Fibroblast of the aortic adventitia (primary cell): ENCODE measurements around the gene XRN1. TPM values are rescaled to one million over a fixed set of nuclear protein-coding genes. Genes with fewer than 3 reads are reported as not detected.
"Not testable (repeated sequence)": the region's sequence is repeated elsewhere in the genome, so short reads cannot be mapped to it uniquely, and the experiment has no call there.

Experiments used
- DNase-seq: peaks from one replicate; pipeline ENCODE4 v3.0.0-alpha.2; 2010; ENCODE audit warnings: low read depth
- H3K4me3 ChIP-seq: 2 replicates; pipeline ENCODE4 v1.5.1; 2011; ENCODE audit warnings: low read depth, mild to moderate bottlenecking, control low read depth, low read length, moderate library complexity
- CTCF ChIP-seq: IDR thresholded peaks from 2 replicates; pipeline ENCODE4 v1.5.1; 2011; ENCODE audit warnings: mild to moderate bottlenecking, low read length, control low read depth, inconsistent platforms; ENCODE audit not compliant: insufficient read depth
- total RNA-seq: library from RNA; depleted of rRNA; stranded (reverse); fragments of >200 nt; gene quantifications from 2 replicates; pipeline ENCODE4 v1.2.3, GENCODE V29; 2012; ENCODE audit warnings: low replicate concordance

XRN1 gene
- total RNA-seq, 1 donor = 46.9 TPM

DNA sequence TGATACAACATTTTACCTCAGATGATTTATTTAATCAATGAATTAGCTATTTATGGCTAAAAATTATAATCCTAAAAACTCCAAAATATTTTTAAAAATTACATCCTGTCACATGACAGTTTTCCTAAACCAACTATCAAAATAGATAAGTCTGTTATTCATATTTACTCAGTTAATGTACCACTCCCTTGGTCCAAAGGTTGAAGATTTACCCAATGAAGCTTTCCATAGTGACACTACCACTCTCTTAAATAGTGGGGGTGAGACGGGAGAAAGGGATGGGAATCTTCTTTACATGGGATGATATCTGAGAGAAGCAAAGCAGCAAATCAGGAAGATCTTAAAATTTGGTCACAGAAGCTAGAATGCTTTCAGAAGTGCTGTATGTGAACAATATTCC lies 30.5 kb downstream of the XRN1 start:
- DNase-seq = no peak
- H3K4me3 ChIP-seq = no peak overlapping the region
- no peak for TF ChIP-seq CTCF

GRCh38 chr3:142400537-142400936 lies 47.3 kb downstream of the XRN1 start:
- not testable (repeated sequence) for H3K4me3 ChIP-seq, DNase-seq

DNA sequence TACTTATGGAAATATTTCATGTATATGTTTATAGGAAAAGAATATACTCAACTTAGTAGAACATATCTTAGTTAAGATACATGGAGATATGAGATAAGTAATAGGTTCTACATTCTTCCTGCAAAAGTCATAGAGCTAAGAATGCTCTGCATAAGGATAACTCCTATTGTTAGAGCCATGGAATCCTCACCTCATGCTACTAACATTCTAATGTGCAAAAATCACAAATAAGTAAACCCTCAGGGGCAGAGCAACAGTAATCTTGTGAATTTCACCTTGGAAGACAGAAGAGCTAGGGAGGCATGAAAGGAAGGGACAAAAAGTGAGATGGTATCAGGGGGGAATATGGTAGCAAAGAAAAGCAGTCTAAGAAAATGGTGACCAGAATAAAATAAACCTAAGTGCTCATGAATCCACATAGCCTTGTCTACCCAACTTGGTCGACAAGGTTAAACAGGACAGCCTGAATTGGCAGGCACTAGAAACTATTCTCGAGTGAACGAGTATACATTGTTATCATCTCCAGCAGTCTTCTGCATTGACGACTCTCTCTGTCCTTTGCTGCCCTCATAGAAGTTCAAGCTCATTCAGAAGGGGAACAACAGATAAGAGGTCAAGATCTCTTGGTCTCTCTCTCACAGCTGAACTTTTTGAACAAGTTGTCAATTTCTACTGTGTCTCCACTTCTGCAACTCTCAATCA lies 52.8 kb downstream of the XRN1 start:
- TF ChIP-seq CTCF = no peak
- peak; percentile 30 for DNase-seq
- no peak overlapping the region for H3K4me3 ChIP-seq

GRCh38 chr3:142385078-142385477 lies 62.8 kb downstream of the XRN1 start:
- no peak for TF ChIP-seq CTCF
- H3K4me3 ChIP-seq = no peak overlapping the region
- no peak for DNase-seq

GRCh38 chr3:142374687-142375086 lies 73.2 kb downstream of the XRN1 start:
- DNase-seq = no peak
- no peak for TF ChIP-seq CTCF
- H3K4me3 ChIP-seq = no peak overlapping the region

DNA sequence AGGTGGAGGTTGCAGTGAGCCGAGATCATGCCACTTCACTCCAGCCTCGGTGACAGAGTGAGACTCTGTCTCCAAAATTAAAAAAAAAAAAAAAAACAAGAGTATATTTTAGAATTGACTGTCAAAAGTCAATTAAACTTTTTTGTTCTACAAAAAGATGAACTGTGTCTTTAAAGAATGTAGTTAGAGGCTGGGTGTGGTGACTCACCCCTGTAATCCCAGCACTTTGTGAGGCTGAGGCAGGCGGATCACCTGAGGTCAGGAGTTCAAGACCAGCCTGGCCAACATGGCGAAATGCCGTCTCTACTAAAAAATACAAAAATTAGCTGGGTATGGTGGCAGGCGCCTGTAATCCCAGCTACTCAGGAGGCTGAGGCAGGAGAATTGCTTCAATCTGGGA lies 78.3 kb downstream of the XRN1 start:
- DNase-seq, H3K4me3 ChIP-seq: not testable (repeated sequence)

DNA sequence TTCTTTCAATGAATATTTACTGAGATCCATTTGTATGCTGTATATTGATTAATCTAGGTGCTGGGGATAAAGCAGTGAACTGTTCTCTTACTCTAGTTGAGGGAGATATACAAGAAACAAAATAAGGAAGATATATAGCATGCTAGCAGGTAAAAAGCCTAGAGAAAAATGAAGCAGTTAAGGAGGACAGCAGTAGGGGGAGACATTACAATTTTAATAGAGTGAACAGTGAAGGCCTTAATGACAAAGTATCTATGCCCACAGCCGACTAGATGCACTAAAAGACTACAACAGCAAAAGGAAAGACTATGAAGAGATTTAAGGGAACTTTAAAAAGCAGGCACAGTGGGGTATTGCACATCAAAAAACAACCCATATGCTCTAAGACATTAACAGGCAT lies 81.4 kb downstream of the XRN1 start:
- no peak for DNase-seq
- peak; percentile 15 for TF ChIP-seq CTCF
- H3K4me3 ChIP-seq = no peak overlapping the region

GRCh38 chr3:142363936-142364467 lies 83.8 kb downstream of the XRN1 start:
- H3K4me3 ChIP-seq = no peak overlapping the region
- TF ChIP-seq CTCF = no peak
- no peak for DNase-seq

GRCh38 chr3:142363433-142363832 lies 84.4 kb downstream of the XRN1 start:
- not testable (repeated sequence) for H3K4me3 ChIP-seq, DNase-seq
